ENCODE data around the gene RNF123. TPM values are rescaled to one million over a fixed set of nuclear protein-coding genes. Genes with fewer than 3 reads are reported as not detected.

Gene RNF123
- total RNA-seq, 1 experiment from 2014 or later = 71.9 TPM

DNA sequence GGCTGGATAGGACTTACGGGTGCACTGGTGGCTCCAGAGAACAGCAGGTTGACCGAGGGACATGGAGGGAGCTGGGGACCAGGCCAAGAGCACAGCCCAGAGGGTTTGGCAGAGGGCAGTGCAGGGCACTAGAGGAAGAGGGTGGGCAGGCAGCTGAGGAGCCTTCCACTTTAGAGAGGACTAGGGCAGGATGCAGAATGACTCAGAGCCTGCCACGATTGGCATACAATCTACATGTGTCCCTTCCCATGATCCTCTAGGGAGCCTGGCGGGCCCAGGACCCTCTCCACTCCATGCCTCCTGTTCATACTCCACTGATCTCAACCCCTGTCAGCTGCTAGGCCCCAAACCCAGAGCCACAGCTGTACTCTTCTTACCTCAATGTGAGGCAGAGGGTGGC is 29.6 kb upstream of the RNF123 start:
- H3K9ac ChIP-seq (ENCODE audit: low read length) = no peak overlapping the region
- H3K4me3 ChIP-seq (replicated peaks in 1 of 2; ENCODE audit: low read depth in 1 of 2, low read length in 2 of 2) = no peak overlapping the region
- H3K27ac ChIP-seq (ENCODE audit: low read depth, low read length) = no peak overlapping the region
- peaks cover 0 to 6% of the 10 kb centered on the region in 2 experiments; a peak in 1 of 4 replicates for H3K4me1 ChIP-seq (ENCODE audit: control insufficient read depth in 1 of 2, insufficient read depth in 2 of 2, low read length in 2 of 2)
- H4K20me1 ChIP-seq (ENCODE audit: insufficient read depth) = no peaks in the 10 kb centered on the region
- no peak for DNase-seq (ENCODE audit: low read depth, low spot score)
- no peak overlapping the region for H3K4me2 ChIP-seq (ENCODE audit: low read length)
- no peak overlapping the region for H2AFZ ChIP-seq (ENCODE audit: low read depth, low read length, poor library complexity, severe bottlenecking)
- TF ChIP-seq, protein P1, sequence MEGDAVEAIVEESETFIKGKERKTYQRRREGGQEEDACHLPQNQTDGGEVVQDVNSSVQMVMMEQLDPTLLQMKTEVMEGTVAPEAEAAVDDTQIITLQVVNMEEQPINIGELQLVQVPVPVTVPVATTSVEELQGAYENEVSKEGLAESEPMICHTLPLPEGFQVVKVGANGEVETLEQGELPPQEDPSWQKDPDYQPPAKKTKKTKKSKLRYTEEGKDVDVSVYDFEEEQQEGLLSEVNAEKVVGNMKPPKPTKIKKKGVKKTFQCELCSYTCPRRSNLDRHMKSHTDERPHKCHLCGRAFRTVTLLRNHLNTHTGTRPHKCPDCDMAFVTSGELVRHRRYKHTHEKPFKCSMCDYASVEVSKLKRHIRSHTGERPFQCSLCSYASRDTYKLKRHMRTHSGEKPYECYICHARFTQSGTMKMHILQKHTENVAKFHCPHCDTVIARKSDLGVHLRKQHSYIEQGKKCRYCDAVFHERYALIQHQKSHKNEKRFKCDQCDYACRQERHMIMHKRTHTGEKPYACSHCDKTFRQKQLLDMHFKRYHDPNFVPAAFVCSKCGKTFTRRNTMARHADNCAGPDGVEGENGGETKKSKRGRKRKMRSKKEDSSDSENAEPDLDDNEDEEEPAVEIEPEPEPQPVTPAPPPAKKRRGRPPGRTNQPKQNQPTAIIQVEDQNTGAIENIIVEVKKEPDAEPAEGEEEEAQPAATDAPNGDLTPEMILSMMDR (IDR thresholded peaks at IDR 0.05 in 2 of 3, conservative IDR thresholded peaks at IDR 0.05 in 1 of 3; ENCODE audit: borderline replicate concordance in 1 of 3, insufficient read depth in 1 of 3, low read depth in 2 of 3, low read length in 2 of 3) = no peak
- TF ChIP-seq ZNF274 (IDR thresholded peaks at IDR 0.05; ENCODE audit: low read depth, low read length) (no peak), POLR2A (IDR thresholded peaks at IDR 0.05; ENCODE audit: borderline replicate concordance, extremely low read depth, insufficient read depth, insufficient read length) (no peak), SP1 (IDR thresholded peaks at IDR 0.05; ENCODE audit: low read depth) (no peak), EZH2 (IDR thresholded peaks at IDR 0.05) (no peak), RAD21 (IDR thresholded peaks at IDR 0.05; ENCODE audit: low read depth) (no peak), SRF (IDR thresholded peaks at IDR 0.05; ENCODE audit: low read depth) (no peak), JUND (IDR thresholded peaks at IDR 0.05) (no peak), FOSL1 (IDR thresholded peaks at IDR 0.05; ENCODE audit: low read depth) (no peak), YY1 (IDR thresholded peaks at IDR 0.05; ENCODE audit: extremely low read depth, insufficient replicate concordance, low read depth, low read length) (no peak), ELF1 (IDR thresholded peaks at IDR 0.05; ENCODE audit: borderline replicate concordance, low read depth) (no peak), TCF7L2 (IDR thresholded peaks at IDR 0.05; ENCODE audit: borderline replicate concordance, extremely low read depth, insufficient read depth, insufficient read length) (no peak)
- TF ChIP-seq, protein P2, sequence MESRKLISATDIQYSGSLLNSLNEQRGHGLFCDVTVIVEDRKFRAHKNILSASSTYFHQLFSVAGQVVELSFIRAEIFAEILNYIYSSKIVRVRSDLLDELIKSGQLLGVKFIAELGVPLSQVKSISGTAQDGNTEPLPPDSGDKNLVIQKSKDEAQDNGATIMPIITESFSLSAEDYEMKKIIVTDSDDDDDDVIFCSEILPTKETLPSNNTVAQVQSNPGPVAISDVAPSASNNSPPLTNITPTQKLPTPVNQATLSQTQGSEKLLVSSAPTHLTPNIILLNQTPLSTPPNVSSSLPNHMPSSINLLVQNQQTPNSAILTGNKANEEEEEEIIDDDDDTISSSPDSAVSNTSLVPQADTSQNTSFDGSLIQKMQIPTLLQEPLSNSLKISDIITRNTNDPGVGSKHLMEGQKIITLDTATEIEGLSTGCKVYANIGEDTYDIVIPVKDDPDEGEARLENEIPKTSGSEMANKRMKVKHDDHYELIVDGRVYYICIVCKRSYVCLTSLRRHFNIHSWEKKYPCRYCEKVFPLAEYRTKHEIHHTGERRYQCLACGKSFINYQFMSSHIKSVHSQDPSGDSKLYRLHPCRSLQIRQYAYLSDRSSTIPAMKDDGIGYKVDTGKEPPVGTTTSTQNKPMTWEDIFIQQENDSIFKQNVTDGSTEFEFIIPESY (IDR thresholded peaks at IDR 0.05; ENCODE audit: extremely low read depth, insufficient replicate concordance, low read length) = no peak
- TF ChIP-seq, protein P3, sequence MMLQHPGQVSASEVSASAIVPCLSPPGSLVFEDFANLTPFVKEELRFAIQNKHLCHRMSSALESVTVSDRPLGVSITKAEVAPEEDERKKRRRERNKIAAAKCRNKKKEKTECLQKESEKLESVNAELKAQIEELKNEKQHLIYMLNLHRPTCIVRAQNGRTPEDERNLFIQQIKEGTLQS (IDR thresholded peaks at IDR 0.05) = no peak
- TF ChIP-seq, protein P4, sequence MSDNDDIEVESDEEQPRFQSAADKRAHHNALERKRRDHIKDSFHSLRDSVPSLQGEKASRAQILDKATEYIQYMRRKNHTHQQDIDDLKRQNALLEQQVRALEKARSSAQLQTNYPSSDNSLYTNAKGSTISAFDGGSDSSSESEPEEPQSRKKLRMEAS (IDR thresholded peaks at IDR 0.05) = no peak
- TF ChIP-seq, protein P5, sequence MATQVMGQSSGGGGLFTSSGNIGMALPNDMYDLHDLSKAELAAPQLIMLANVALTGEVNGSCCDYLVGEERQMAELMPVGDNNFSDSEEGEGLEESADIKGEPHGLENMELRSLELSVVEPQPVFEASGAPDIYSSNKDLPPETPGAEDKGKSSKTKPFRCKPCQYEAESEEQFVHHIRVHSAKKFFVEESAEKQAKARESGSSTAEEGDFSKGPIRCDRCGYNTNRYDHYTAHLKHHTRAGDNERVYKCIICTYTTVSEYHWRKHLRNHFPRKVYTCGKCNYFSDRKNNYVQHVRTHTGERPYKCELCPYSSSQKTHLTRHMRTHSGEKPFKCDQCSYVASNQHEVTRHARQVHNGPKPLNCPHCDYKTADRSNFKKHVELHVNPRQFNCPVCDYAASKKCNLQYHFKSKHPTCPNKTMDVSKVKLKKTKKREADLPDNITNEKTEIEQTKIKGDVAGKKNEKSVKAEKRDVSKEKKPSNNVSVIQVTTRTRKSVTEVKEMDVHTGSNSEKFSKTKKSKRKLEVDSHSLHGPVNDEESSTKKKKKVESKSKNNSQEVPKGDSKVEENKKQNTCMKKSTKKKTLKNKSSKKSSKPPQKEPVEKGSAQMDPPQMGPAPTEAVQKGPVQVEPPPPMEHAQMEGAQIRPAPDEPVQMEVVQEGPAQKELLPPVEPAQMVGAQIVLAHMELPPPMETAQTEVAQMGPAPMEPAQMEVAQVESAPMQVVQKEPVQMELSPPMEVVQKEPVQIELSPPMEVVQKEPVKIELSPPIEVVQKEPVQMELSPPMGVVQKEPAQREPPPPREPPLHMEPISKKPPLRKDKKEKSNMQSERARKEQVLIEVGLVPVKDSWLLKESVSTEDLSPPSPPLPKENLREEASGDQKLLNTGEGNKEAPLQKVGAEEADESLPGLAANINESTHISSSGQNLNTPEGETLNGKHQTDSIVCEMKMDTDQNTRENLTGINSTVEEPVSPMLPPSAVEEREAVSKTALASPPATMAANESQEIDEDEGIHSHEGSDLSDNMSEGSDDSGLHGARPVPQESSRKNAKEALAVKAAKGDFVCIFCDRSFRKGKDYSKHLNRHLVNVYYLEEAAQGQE (IDR thresholded peaks at IDR 0.05; ENCODE audit: low read depth) = no peak
- ChIA-PET RAD21 (ENCODE audit: low non-redundant PET in 1 of 2, low total read pairs in 2 of 2, uncharacterized antibody in 2 of 2, unreplicated experiment in 2 of 2) (no interaction called here), POLR2A (no interaction called here), CTCF (no interaction called here)
- H3K79me2 ChIP-seq (ENCODE audit: insufficient read depth, low read length) = no peaks in the 10 kb centered on the region
- H3K9me3 ChIP-seq (ENCODE audit: control insufficient read depth in 1 of 2, insufficient read depth in 1 of 2, low read depth in 1 of 2, low read length in 2 of 2) = no peaks in the 10 kb centered on the region
- no peaks in the 10 kb centered on the region for H3K36me3 ChIP-seq (ENCODE audit: control insufficient read depth in 1 of 2, insufficient read depth in 2 of 2, low read length in 2 of 2)
- H3K9me2 ChIP-seq (ENCODE audit: insufficient read depth) = no peaks in the 10 kb centered on the region
- ATAC-seq = no peak
- no TSS peak for BruUV-seq (replicated peaks)
- no peaks in the 10 kb centered on the region for H3K27me3 ChIP-seq (ENCODE audit: insufficient read depth, low read length)
- intact Hi-C loops (cut with micrococcal nuclease) = no loop called here

All from HCT116 (cell line).